OCI-LY7 (cell line): Measurements from ENCODE around the gene RTP5.

ENCODE experiments used
- CTCF ChIP-seq: fragments of 200-600 bp; sonication (generic); conservative IDR thresholded peaks from 2 replicates; pipeline ENCODE4 v1.5.1; 2014; ENCODE audit warnings: mild to moderate bottlenecking, antibody characterized with exemption, low read length, moderate library complexity, mixed read lengths
- EZH2phosphoT487 ChIP-seq: fragments of 200-600 bp; sonication (generic); IDR thresholded peaks from 2 replicates; pipeline ENCODE4 v1.6.1; 2018; ENCODE audit warnings: low read depth, borderline replicate concordance, mild to moderate bottlenecking, mixed run types, antibody characterized with exemption, low read length, moderate library complexity, mixed read lengths

- no peak for TF ChIP-seq CTCF
- no peak for TF ChIP-seq EZH2phosphoT487
These were observed 33.8 kb downstream of the RTP5 start for GRCh38 chr2:241903121-241904010.
